ENCODE measurements around the gene PRDM2.

PRDM2 gene

GRCh38 chr1:13756557-13757315 is 56.7 kb downstream of the PRDM2 start:
- DNase-seq (ENCODE audit: low read depth), result peak; percentile 27

GRCh38 chr1:13757693-13758092 is 57.7 kb downstream of the PRDM2 start:
- H3K4me3 ChIP-seq (ENCODE audit: low read length), result no peak overlapping the region
- TF ChIP-seq CTCF (IDR thresholded peaks at IDR 0.05; ENCODE audit: insufficient read depth, low read depth, low read length, missing control alignments), result no peak
- peak; percentile 45 for DNase-seq (ENCODE audit: low read depth)

More at GRCh38 chr1:13756557-13757315, 56.7 kb downstream of the PRDM2 start:
- no peak for TF ChIP-seq CTCF (IDR thresholded peaks at IDR 0.05; ENCODE audit: insufficient read depth, low read depth, low read length, missing control alignments)
- no peak overlapping the region for H3K4me3 ChIP-seq (ENCODE audit: low read length)

- peak; percentile 95 for DNase-seq (ENCODE audit: low read depth)
- peak; percentile 35 for TF ChIP-seq CTCF (IDR thresholded peaks at IDR 0.05; ENCODE audit: insufficient read depth, low read depth, low read length, missing control alignments)
- peak overlapping the region; percentile 30 for H3K4me3 ChIP-seq (ENCODE audit: low read length)
Observed at GRCh38 chr1:13759072-13759471, 59.1 kb downstream of the PRDM2 start.

GRCh38 chr1:13760340-13760739 is 60.4 kb downstream of the PRDM2 start:
- H3K4me3 ChIP-seq (ENCODE audit: low read length), result no peak overlapping the region
- no peak for DNase-seq (ENCODE audit: low read depth)
- TF ChIP-seq CTCF (IDR thresholded peaks at IDR 0.05; ENCODE audit: insufficient read depth, low read depth, low read length, missing control alignments), result no peak

GRCh38 chr1:13760921-13761320 is 60.9 kb downstream of the PRDM2 start:
- DNase-seq (ENCODE audit: low read depth), result peak; percentile 44
- peak; percentile 23 for TF ChIP-seq CTCF (IDR thresholded peaks at IDR 0.05; ENCODE audit: insufficient read depth, low read depth, low read length, missing control alignments)

GRCh38 chr1:13761883-13762282 is 61.9 kb downstream of the PRDM2 start:
- H3K4me3 ChIP-seq (ENCODE audit: low read length), result no peak overlapping the region
- no peak for DNase-seq (ENCODE audit: low read depth)
- no peak for TF ChIP-seq CTCF (IDR thresholded peaks at IDR 0.05; ENCODE audit: insufficient read depth, low read depth, low read length, missing control alignments)

More at GRCh38 chr1:13760921-13761320, 60.9 kb downstream of the PRDM2 start:
- H3K4me3 ChIP-seq (ENCODE audit: low read length), result no peak overlapping the region

- no peak for DNase-seq (ENCODE audit: low read depth)
- no peak overlapping the region for H3K4me3 ChIP-seq (ENCODE audit: low read length)
- no peak for TF ChIP-seq CTCF (IDR thresholded peaks at IDR 0.05; ENCODE audit: insufficient read depth, low read depth, low read length, missing control alignments)
Observed at GRCh38 chr1:13762642-13763041, 62.7 kb downstream of the PRDM2 start.
